PC-9 (cell line): ENCODE results near the gene HNF1A. TPM values are rescaled to one million over a fixed set of nuclear protein-coding genes. Genes with fewer than 3 reads are reported as not detected.

Experiments
- BruUV-seq: library from RNA; stranded (reverse); fragments of 400-500 nt; replicated peaks from 2 replicates; lab custom pipeline; 2021; lab: Mats Ljungman, UMichigan
- CTCF ChIA-PET: fragments of 300-600 bp; sonication (Branson Sonifier 250); formaldehyde crosslinking; loops from one replicate; lab custom pipeline; 2022; ENCODE audit warnings: antibody characterized with exemption; lab: Charles Lee
- POLR2A ChIA-PET: fragments of 300-600 bp; sonication (Branson Sonifier 250); formaldehyde crosslinking; loops from one replicate; lab custom pipeline; 2022; ENCODE audit warnings: antibody characterized with exemption; ENCODE audit not compliant: unreplicated experiment; lab: Charles Lee
- DNase-seq, 2 experiments: peaks; one replicate each; pipeline versions ENCODE4 v3.0.0 to v3.0.0-alpha.2; 2015 to 2022; ENCODE audit warnings: mixed read lengths in 1 of 2
- H2AFZ ChIP-seq: fragments of 200-600 bp; sonication (generic); 2 replicates; pipeline ENCODE4 v1.8.1; 2017; ENCODE audit warnings: antibody characterized with exemption
- H3F3A ChIP-seq: fragments of 200-600 bp; sonication (generic); 2 replicates; pipeline ENCODE4 v1.8.1; 2017; ENCODE audit warnings: antibody characterized with exemption, mild to moderate bottlenecking, low read depth; ENCODE audit not compliant: insufficient read depth
- H3K27ac ChIP-seq: fragments of 200-600 bp; sonication (generic); 2 replicates; pipeline ENCODE4 v1.6.1; 2016; ENCODE audit warnings: mixed run types
- H3K27me3 ChIP-seq: fragments of 200-600 bp; sonication (generic); 2 replicates; pipeline ENCODE4 v1.6.1; 2016; ENCODE audit warnings: low read depth, mixed run types; ENCODE audit not compliant: insufficient read depth
- H3K36me3 ChIP-seq: fragments of 200-600 bp; sonication (generic); 2 replicates; pipeline ENCODE4 v1.6.1; 2016; ENCODE audit warnings: low read depth, mixed run types
- H3K4me1 ChIP-seq: fragments of 200-600 bp; sonication (generic); replicated peaks from 2 replicates; pipeline ENCODE4 v1.6.1; 2016; ENCODE audit warnings: mixed run types; ENCODE audit not compliant: insufficient read depth
- H3K4me2 ChIP-seq: fragments of 200-600 bp; sonication (generic); 2 replicates; pipeline ENCODE4 v1.6.1; 2017; ENCODE audit warnings: mixed run types
- H3K4me3 ChIP-seq: fragments of 200-600 bp; sonication (generic); 2 replicates; pipeline ENCODE4 v1.6.1; 2016; ENCODE audit warnings: mixed run types
- H3K79me2 ChIP-seq: fragments of 200-600 bp; sonication (generic); 2 replicates; pipeline ENCODE4 v1.6.1; 2017; ENCODE audit warnings: low read depth, mixed run types
- H3K9me2 ChIP-seq: fragments of 200-600 bp; sonication (generic); 2 replicates; pipeline ENCODE4 v1.8.1; 2017; ENCODE audit warnings: mild to moderate bottlenecking; ENCODE audit not compliant: insufficient read depth
- H3K9me3 ChIP-seq: fragments of 200-600 bp; sonication (generic); 2 replicates; pipeline ENCODE4 v1.8.1; 2016; ENCODE audit warnings: low read depth; ENCODE audit not compliant: insufficient read depth
- H4K20me1 ChIP-seq: fragments of 200-600 bp; sonication (generic); 2 replicates; pipeline ENCODE4 v1.8.1; 2017; ENCODE audit not compliant: insufficient read depth
- EZH2 ChIP-seq: fragments of 200-600 bp; sonication (generic); IDR thresholded peaks from 2 replicates; pipeline ENCODE4 v1.8.0; 2017; ENCODE audit warnings: antibody characterized with exemption, low read depth
- intact Hi-C: fragments of 100-400 bp; cut with micrococcal nuclease; formaldehyde crosslinking; loops from one replicate; pipeline ENCODE4 v1.10.0; 2022; ENCODE audit not compliant: unreplicated experiment
- total RNA-seq: library from RNA; stranded (reverse); gene quantifications from 2 replicates; pipeline ENCODE4 v1.2.3, GENCODE V29; 2021
- TF ChIP-seq, protein P1 (sequence below): fragments of 200-600 bp; sonication (generic); conservative IDR thresholded peaks from 2 replicates; pipeline ENCODE4 v1.6.1; 2017; ENCODE audit warnings: mixed run types, antibody characterized with exemption, mild to moderate bottlenecking, moderate library complexity

The HNF1A gene
- total RNA-seq, 1 experiment from 2014 or later, result not detected

DNA sequence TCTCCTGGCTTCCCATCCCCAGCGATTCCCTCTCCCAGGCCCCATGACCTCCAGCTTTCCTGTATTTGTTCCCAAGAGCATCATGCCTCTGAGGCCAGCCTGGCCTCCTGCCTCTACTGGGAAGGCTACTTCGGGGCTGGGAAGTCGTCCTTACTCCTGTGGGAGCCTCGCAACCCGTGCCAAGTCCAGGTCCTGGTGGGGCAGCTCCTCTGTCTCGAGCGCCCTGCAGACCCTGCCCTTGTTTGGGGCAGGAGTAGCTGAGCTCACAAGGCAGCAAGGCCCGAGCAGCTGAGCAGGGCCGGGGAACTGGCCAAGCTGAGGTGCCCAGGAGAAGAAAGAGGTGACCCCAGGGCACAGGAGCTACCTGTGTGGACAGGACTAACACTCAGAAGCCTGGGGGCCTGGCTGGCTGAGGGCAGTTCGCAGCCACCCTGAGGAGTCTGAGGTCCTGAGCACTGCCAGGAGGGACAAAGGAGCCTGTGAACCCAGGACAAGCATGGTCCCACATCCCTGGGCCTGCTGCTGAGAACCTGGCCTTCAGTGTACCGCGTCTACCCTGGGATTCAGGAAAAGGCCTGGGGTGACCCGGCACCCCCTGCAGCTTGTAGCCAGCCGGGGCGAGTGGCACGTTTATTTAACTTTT lies 23.6 kb downstream of the HNF1A start:
- peaks cover 6% of the 10 kb centered on the region; the same call in 1 of the 2 replicates for H3F3A ChIP-seq
- no peaks in the 10 kb centered on the region for H3K4me1 ChIP-seq
- H3K79me2 ChIP-seq, result no peaks in the 10 kb centered on the region
- no peak for DNase-seq
- H3K4me2 ChIP-seq, result no peak overlapping the region
- no peaks in the 10 kb centered on the region for H3K36me3 ChIP-seq
- intact Hi-C loops, result loop anchor here (10.0 kb wide), 1 partner anchor 93 kb away; no protein-coding TSS in a partner anchor
- H2AFZ ChIP-seq, result no peak overlapping the region
- ChIA-PET CTCF (no interaction called here), POLR2A (no interaction called here)
- no peaks in the 10 kb centered on the region for H3K9me2 ChIP-seq
- no peak overlapping the region for H3K27ac ChIP-seq
- TF ChIP-seq, protein P1, sequence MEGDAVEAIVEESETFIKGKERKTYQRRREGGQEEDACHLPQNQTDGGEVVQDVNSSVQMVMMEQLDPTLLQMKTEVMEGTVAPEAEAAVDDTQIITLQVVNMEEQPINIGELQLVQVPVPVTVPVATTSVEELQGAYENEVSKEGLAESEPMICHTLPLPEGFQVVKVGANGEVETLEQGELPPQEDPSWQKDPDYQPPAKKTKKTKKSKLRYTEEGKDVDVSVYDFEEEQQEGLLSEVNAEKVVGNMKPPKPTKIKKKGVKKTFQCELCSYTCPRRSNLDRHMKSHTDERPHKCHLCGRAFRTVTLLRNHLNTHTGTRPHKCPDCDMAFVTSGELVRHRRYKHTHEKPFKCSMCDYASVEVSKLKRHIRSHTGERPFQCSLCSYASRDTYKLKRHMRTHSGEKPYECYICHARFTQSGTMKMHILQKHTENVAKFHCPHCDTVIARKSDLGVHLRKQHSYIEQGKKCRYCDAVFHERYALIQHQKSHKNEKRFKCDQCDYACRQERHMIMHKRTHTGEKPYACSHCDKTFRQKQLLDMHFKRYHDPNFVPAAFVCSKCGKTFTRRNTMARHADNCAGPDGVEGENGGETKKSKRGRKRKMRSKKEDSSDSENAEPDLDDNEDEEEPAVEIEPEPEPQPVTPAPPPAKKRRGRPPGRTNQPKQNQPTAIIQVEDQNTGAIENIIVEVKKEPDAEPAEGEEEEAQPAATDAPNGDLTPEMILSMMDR, result no peak
- TF ChIP-seq EZH2, result no peak
- BruUV-seq, result no TSS peak
- no peak overlapping the region for H3K4me3 ChIP-seq
- no peaks in the 10 kb centered on the region for H4K20me1 ChIP-seq
- H3K27me3 ChIP-seq, result no peaks in the 10 kb centered on the region
- no peaks in the 10 kb centered on the region for H3K9me3 ChIP-seq

DNA sequence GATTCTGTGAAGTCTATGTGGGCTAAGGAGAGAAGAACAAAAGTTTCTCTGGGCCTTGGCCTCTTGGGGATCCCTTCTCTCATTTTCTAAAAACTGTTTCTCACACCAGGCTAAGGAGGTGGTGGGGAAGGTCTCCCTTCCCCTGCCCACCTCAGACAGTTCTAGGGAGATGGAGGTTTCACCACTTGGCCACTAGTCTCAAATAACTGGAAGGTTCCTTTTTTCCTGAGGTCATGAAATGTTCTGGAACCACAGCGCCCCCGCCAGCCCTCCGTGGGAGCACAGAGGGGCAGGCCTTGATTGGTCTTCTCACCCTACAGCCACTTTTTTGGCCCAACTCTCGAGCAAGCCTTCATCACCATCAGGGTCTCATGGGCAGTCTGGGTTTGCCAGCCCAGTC lies 25.3 kb downstream of the HNF1A start:
- no peak for TF ChIP-seq EZH2
- TF ChIP-seq, protein P1, result no peak

DNA sequence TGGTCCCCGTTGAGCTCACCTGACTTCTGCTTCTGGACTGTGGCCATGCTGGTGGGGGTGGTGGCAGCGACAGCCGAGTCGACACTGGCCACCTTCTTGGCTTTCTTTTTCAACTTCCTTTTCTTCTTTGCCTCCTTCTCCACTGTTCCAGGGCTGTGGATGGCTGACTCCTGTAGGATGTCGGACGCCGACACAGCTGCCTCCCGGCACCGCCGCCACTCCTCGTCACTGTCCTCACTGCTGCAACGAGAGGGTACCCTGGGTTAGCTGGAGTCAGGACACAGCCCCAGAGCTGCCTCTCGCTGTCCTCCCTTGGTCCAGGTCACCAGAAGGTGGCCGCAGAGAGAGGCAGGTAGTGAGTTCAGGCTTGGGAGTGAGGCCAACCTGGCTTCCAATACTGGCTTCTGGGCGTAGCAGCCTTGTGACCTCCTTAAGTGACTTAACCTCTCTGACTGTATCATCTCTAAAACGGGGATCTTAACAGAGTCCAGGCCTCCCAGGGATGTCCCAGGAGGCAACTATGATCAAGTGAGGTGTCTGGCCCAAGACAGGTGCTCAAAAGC lies 26.0 kb downstream of the HNF1A start:
- intact Hi-C loops, result loop anchor here (2.0 to 10.0 kb wide), 3 partner anchors 56 to 226 kb away; no protein-coding TSS in a partner anchor
- TF ChIP-seq, protein P1, result no peak
- TF ChIP-seq EZH2, result no peak

More for the DNA sequence above, 25.3 kb downstream of the HNF1A start:
- no peaks in the 10 kb centered on the region for H4K20me1 ChIP-seq
- ChIA-PET POLR2A (no interaction called here), CTCF (no interaction called here)
- peaks cover 3% of the 10 kb centered on the region; the same call in 1 of the 2 replicates for H3F3A ChIP-seq
- no peak overlapping the region for H3K4me3 ChIP-seq
- H3K27ac ChIP-seq, result no peak overlapping the region
- H3K4me1 ChIP-seq, result no peaks in the 10 kb centered on the region
- DNase-seq, result no peak
- no peak overlapping the region for H2AFZ ChIP-seq
- BruUV-seq, result no TSS peak
- H3K79me2 ChIP-seq, result no peaks in the 10 kb centered on the region
- H3K9me3 ChIP-seq, result no peaks in the 10 kb centered on the region
- intact Hi-C loops, result loop anchor here (2.0 to 10.0 kb wide), 3 partner anchors 57 to 227 kb away; no protein-coding TSS in a partner anchor
- H3K4me2 ChIP-seq, result no peak overlapping the region
- no peaks in the 10 kb centered on the region for H3K9me2 ChIP-seq
- no peaks in the 10 kb centered on the region for H3K36me3 ChIP-seq
- no peaks in the 10 kb centered on the region for H3K27me3 ChIP-seq

More for the DNA sequence above, 26.0 kb downstream of the HNF1A start:
- Histone ChIP-seq H3K4me3 (no peak overlapping the region), H3K9me3 (no peaks in the 10 kb centered on the region), H3K4me1 (no peaks in the 10 kb centered on the region), H3F3A (0 out of 2 replicates have a peak, but pooled peaks cover 3% of the 10 kb centered on the region), H4K20me1 (no peaks in the 10 kb centered on the region), H2AFZ (no peak overlapping the region), H3K79me2 (no peaks in the 10 kb centered on the region), H3K9me2 (no peaks in the 10 kb centered on the region), H3K36me3 (peaks cover 5% of the 10 kb centered on the region; the same call in 1 of the 2 replicates), H3K4me2 (no peak overlapping the region), H3K27ac (no peak overlapping the region), H3K27me3 (no peaks in the 10 kb centered on the region)
- CTCF ChIA-PET, result interaction anchor here (0.6 to 1.1 kb wide), 2 partner anchors 38 to 803 kb away, joined by 3 to 4 read pairs; partner anchors contain the start of gene RPLP0
- no TSS peak for BruUV-seq
- POLR2A ChIA-PET, result no interaction called here
- no peak for DNase-seq
